Stimulated activated CD8-positive, alpha-beta memory T cell treated with anti-CD3 and anti-CD28 coated beads, Interleukin-12 subunit alpha, Interleukin-12 subunit beta, amount 100 ng/mL, for 24 hours (primary cell): ENCODE data around the gene ZBTB5.
"Not testable (repeated sequence)": the region's sequence is repeated elsewhere in the genome, so short reads cannot be mapped to it uniquely, and the experiment has no call there.

Source experiments
- DNase-seq: peaks from one replicate; pipeline ENCODE4 v3.0.0-alpha.2; 2020; ENCODE audit errors: extremely low read depth

Gene ZBTB5

DNA sequence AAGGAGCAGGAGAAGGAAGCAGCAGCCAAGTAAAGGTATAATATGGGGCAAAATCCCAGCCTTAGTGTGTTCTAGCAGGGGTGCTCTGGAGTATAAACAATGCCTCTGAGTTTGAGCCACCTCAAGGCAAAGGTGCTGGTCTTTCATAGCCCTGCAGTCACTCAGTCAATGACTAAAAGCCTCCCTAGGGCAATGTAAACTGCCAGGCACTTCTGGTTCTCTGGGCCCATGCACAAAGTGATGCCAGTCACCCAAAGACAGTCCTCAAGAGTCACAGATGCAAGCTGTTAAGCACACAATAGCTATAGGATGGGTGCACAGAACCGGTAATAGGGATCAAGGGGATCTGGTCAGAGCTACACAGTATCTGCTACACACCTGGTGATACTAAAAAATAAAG, 12.6 kb downstream of the ZBTB5 start:
- no peak for DNase-seq

DNA sequence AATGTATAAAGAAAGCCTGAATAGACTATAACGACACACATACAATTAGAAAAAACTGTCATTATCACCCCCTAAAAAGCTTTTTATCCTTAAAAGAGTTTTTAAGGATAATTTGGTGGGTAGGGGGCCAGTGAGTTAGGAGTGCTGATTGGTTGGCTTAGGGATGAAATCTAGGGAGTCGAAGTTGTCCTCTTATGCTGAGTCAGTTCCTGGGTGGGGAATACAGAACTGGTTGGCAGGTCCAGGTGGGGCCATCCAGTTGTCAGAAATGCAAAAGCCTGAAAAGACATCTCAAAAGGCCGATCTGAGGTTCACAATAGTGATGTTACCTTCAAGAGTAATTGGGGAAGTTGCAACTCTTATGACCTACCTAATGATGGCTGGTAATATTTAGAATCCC, 13.6 kb downstream of the ZBTB5 start:
- no peak for DNase-seq

DNA sequence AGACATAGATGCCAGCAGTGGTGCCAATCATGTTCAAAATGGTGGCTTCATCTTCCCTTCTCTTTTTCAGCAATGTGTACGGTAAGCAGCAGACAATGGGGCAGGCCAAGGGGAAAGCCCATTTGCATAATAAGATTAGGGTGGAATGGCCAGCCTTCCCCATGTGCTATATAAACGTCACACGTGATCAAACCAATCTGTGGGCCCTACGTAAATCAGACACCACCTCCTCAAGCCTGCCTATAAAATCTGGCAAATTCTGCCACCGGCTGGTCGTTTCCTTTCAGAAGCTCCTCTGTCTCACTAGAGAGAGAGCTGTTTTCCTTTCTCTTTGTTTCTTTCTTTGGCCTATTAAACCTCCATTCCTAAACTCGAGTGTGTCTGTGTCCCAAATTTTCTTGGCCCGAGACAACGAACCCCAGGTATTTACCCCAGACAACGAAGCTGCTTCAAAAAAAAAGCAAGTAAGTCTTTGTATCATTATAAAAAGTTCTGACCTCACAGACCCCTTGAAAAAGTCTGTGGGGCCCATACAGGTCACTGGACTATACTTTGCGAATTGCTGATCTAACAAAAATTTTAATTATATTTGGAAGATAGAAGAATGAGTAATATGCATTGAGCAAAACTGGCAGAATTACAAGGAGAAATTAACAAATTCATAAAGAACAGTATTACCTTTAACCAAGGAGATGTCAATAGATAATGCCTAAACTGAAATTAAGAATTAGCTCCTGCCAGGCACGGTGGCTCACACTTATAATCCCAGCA, 15.2 kb downstream of the ZBTB5 start:
- no peak for DNase-seq

DNA sequence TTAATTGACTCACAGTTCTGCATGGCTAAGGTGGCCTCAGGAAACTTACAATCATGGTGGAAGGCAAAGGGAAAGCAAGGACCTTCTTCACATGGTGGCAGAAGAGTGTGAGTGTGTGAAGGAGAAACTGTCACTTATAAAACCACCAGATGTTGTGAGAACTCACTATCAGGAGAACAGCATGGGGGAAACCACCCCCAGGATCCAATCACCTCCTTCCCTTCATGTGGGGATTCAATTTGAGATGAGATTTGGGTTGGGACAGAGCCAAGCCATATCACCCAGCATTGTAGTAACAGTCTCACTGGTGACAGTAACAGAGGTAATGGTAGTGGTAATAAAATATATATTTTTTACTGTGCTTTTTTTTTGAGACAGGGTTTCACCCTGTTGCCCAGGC, 18.1 kb downstream of the ZBTB5 start:
- no peak for DNase-seq

DNA sequence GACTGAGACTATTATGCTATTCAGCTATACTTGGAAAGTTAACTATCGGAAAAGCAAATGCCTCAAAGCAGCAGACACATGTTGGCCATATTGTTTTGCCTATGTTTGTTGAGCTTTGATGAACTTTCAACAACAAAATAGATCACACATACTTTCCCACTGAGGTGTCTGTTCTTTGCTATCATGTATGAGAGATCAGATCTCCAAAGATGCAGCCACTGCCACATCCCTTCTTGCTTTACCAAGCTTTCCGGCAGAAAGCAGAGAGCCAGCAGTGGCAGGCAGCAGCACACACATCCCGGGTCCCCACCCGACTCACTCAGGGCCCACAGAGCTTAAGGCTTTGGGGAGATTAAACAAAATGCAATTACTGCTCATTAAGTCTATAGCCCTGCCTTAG, 18.8 kb downstream of the ZBTB5 start:
- DNase-seq, result no peak

DNA sequence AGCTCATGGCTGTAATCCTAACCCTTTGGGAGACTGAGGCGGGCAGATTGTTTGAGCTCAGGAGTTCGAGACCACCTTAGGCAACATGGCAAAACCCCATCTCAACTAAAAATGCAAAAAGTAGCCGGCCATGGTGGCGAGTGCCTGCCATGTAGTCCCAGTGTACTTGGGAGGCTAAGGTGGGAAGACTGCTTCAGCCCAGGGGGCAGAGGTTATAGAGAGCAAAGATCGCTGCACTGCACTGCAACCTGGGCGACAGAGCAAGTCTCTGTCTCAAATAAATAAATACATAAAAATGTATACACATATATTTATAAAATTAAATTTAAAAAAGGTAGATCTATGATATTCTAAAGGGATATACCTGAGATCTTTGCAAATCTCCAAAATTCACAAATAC, 19.4 kb downstream of the ZBTB5 start:
- no peak for DNase-seq

DNA sequence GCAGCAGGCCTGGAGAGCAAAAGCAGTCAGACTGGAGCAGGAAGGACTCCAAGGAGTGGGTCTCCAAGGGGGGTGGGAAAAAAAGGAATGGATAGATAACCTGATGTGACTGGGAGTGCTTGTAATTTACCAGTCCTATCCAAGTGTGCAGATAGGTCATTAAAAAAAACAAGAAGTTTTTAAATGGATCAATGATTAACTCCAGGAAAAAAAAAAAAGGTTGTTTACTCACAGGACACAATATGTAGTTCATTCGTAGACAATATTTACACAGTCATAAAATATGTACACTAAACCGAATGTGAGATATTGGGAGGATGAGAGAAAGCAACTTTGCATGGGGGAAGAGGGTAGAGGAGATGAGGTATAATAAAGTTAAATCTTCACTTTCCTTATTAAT, 20.4 kb downstream of the ZBTB5 start:
- no peak for DNase-seq

DNA sequence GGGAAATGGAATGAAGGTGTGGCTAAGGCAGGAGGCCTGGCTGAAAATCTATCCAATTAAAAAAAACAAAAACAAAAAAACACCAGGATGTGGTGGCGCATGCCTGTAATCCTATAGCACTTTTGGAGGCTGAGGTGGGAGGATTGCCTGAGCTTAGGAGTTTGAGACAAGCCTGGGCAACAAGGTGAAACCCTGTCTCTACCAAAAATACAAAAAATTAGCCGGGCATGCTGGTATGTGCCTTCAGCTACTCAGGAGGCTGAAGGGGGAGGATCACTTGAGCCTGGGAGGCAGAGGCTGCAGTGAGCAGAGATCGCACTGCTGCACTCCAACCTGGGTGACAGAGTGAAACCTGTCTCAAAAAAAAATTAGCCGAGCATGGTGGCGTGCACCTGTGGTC, 21.7 kb downstream of the ZBTB5 start:
- no peak for DNase-seq

DNA sequence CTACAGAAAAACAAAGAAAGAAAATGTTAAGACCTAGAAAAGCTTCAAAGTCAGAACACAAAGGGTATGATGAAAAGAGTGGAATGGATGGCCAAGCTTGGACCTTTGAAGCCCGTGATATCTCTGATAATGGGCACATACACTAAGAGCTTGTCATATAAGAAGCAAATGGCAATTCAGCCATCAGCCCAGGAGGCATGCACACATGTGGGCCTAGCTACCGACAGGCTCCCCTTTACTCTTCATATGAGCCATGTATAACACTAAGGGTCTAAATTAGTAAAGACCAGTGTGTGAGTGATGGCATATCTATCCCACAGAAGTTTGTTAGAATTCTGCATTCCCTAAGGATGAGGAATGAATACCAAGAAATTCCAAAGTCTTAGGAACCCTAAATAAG, 22.7 kb downstream of the ZBTB5 start:
- no peak for DNase-seq

DNA sequence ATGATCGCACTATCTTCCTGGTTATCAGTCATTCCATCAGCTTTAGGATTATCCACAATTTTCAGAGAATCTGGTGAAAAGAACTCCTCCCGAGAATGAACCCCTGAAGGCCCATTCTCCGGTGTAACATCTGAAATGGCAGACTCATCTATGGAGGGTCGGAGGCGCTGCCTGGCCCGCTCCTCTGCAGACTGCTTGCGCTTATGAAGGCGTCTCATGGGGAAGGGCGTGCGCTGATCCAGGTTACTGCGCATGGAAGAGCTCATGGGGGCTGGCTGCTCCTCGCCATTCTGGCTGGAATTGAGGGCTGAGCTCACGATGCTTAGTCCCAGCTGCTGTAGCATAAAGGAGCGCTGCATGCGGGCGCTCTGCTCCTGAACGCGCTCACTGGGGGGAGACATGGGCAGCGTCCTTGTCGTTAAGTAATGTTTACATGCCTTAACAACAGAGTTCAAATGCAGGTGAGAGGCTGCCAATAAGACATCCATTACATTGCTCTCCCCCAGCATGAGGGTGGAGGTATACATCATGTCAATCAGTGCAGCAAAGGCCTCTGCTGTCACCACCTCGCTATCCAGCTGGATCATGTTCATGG, 23.4 kb downstream of the ZBTB5 start:
- DNase-seq, result no peak

DNA sequence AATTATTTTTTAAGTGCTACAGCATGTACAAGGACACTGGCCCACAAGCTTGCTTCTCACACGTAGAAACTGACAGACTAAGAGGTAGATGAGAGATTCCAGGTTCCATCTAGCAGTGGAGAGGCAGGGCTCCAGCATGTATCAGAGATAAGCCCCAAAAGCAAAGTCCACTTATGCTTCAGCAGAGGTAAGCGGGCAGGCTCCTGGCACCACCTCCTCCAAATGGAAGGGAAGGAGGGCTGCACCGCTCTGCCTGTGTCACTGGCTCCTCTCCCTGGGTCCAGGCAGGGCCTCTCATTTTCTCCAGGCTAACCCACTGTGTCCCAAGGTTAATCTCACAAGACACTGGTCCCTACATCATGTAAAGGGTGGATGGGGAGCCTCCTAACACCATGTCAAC, 26.9 kb downstream of the ZBTB5 start:
- DNase-seq, result no peak

DNA sequence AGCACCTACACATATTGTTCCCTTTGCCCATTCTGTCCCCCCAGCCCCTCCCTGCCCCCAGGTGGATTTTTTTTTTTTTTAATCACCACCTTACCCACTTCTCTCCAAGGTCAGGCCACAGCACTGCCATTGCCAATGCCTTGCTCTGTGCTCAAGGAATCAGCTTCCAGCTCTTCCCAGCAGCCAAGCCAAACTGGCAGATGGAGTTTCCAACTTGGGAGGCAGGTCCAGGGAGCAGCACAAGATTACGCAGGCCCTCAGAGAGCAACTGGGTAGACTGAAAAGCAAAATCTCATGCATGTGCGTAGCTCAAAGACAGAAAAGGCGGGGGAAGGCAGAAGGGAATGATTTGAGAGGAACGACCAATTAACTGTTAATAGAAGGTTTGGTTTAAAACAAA, 27.6 kb downstream of the ZBTB5 start:
- no peak for DNase-seq

DNA sequence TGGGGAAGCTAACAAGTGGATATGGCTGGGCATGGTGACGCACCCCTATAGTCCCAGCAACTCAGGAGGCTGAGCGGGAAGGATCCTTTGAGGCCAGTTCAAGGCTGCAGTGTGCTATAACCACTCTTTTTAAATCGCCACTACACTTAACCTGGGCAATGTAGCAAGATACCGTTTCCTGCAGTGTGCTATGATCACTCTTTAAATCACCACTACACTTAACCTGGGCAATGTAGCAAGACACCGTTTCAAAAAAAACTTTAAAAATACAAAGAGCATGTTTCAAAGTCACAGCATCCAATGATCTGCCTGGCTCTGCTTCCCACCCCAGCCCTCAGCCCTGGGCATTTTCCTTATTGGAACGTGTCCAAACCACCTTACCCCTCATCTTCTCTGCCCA, 28.2 kb downstream of the ZBTB5 start:
- DNase-seq, result no peak

DNA sequence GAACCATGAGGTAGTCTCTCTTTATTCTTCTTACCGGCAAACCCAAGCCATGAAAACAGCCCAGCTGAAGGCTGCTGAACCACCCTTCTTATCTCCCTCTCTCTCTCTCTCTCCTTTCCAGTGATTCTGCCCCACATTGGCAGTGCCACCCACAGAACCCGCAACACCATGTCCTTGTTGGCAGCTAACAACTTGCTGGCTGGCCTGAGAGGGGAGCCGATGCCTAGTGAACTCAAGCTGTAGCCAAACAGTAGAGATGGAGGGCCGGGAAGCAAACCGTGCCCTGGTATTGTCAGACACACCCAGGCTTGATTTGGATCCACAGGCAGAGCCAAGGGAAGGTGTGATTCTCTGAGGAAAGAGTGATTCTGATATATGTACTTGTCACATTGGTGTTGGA, 28.7 kb downstream of the ZBTB5 start:
- DNase-seq, result no peak

DNA sequence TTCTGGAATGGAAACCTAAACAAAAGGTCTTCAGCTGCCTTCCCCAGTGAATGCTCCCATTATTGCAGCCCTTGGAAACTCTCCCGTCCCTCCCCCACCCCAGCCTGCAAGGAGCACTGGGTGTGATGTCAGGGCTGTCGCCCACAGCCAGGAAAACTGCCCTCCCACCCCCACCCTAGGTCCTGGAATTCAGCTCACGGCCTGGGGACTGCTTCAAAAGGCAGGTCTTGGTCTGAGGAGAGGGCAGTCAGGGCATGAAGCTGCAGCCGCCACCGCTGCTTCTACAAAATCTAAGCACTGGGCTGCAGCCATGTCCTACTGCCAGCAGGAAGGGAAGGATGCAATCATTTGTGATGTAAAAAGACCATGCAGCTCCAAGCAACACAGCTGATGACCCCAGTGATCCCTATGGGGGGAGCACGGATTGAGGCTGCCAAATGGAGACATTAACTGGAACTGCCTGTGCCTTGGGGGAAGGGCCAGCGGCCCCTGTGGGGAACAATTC, 31.3 kb downstream of the ZBTB5 start:
- no peak for DNase-seq

DNA sequence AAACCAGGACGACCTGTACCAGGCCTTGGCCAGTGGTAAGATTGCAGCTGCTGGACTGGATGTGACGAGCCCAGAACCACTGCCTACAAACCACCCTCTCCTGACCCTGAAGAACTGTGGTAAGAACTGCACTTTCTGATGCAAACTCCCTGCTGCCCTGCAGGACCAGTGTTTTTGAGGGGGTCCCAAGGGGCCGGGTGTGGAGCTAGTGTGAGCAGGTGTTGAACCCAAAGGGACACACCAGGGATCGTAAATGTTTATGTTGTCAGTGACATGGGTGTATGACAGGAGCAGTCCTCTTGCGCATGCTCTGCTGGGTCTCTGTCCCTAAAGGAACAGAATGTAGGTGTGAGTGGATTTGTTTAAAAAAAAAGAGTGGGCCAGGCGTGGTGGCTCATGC, 33.2 kb downstream of the ZBTB5 start:
- DNase-seq, result no peak

DNA sequence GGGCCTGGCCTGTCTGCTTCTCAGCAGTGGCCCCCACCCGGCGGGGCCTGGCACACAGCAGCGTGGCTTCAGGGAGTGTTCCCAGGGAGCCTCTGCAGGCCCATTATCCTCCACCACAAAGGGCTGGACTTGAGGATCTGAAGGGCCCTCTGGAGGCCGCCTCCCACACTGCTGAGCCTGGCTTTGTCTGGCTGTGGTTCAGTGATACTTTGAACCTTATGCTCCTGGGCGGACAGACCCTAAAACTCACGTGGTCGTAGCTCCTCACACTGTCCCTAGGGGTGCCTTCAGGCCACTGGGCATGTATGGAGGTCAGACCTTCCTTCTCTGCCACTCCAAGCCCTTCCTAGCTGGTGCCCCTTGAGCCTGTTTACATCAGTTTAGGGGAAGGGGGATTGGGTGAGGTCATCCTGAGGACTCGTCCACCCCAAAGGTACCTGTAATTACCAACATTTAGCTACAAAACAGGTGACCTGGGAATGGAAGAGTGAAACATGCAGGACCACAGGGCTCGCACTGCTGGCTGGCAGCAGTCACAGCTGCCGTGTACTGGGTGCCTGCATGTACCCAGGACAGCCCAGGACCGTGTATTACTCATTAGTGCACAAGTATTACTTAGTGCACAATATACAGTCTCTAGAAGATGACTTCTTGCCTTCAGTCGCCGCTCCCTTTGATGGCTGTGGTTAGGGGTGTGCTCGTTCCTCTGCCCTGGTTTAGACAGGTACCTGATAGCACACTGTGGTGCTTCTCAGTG, 34.2 kb downstream of the ZBTB5 start:
- DNase-seq, result no peak

DNA sequence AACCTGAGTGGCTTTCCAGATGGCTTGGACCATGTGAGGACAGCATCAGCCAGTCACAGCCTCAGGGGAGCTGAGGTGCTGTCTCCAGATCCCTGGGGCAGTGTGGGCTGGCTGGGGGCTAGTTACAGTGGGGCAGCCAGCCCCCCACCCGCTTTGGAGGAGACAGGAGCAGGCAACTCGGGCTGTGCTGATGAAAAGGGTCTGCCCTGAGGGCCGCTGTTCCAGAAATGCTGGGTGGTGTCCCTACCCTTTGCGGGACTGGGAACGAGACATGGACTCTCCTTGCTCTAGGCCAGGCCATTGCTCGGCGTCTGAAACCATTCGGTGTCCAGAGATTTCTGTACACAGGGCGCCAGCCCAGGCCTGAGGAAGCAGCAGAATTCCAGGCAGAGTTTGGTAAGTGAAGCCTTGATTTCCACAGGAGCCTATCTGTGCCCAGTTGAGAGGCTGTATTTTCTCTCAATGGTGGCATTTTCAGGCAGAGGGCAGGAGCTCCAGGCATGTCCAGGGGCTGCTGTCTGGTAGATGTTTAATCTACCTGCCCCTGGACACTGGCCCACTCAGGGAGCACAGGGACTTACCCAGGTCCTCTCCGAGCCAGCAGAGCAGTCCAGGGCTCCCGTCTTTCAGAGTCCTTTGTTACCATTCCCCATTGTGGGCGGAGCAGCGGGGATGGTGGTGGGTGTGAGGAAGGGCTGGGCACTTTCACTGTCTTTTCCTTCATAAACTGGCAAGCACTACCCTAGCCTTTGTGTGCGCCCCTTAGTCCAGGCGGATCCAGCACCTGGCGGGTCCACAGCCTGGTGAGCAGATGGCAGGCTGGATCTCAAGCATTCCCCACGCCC, 35.6 kb downstream of the ZBTB5 start:
- no peak for DNase-seq

DNA sequence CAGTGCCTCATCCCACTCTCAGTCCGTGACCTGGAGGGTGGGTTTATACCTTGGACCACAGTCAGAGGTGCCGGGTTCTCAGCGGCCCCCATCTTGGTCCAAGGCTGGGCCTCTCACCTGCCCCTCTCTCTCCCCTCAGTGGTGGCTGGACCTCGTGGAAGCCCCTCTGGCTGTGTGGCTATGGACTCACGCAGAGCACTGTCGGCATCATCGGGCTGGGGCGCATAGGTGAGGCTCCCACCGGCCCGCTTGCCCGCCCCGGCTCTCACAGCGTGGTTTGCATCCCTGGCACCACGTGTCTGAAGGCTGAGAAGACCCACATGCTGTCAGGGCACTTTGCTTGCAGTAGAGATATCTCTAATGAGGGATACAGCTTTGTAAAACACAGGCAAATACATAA, 36.9 kb downstream of the ZBTB5 start:
- no peak for DNase-seq

DNA sequence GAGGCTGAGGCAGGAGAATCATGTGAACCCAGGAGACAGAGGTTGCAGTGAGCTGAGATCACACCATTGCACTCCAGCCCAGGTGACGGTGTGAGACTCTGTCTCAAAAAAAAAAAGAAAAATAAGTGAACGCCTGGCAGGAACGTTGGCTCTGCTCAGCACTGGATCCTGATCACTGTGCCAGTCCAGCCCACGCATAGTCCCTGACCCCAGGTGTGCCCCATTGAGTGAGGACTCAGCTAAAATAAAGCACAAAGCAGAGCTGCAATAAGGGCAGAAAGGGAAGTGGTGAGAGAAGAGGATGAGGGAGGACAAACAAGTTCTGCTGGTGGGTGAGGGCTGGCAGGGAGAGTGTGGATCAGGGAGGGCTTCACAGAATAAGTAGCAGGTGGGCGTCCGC, 38.4 kb downstream of the ZBTB5 start:
- DNase-seq, result no peak

DNA sequence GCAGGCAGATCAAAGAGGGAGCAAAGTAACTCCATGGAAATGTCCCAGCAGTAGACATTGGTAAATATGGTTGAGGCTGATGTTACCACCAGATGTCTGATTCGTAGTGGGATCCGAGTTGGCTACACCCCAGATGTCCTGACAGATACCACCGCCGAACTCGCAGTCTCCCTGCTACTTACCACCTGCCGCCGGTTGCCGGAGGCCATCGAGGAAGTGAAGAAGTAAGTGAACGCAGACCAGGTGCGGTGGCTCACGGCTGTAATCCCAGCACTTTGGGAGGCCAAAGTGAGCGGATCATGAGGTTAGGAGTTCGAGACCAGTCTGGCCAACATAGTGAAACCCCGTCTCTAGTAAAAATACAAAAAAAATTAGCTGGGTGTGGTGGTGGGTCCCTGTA, 38.8 kb downstream of the ZBTB5 start:
- not testable (repeated sequence) for DNase-seq

DNA sequence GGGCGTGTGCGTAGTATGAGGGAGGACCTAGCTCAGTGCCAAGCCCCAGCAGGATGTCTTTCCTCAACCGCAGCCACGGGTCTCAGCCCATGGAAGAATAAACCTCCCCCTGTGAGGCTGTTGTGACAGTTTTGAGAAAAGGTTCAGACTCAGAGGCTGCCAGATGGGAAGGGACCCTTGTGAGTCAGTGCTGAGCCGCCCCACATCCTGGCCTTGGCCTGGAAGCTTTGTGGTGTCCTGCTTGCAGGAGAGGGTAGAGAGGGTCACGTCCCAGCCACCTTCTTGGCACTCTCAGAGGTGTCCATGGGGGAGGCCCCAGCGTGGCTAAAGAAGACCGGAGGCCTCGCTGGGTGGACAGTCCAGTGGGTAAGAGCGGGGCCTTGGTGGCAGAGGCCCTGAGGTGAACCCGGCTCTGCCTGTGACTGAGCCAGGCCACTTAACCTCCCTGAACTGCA, 39.9 kb downstream of the ZBTB5 start:
- DNase-seq, result no peak
